IPS DF 19.7 (cell line): ENCODE results near the gene SPECC1L.
"Not testable (repeated sequence)": the region's sequence is repeated elsewhere in the genome, so short reads cannot be mapped to it uniquely, and the experiment has no call there.

Experiments used
- DNase-seq: peaks from one replicate; pipeline ENCODE4 v3.0.0-alpha.2; 2013; ENCODE audit warnings: low read depth, low spot score

The SPECC1L gene

DNA sequence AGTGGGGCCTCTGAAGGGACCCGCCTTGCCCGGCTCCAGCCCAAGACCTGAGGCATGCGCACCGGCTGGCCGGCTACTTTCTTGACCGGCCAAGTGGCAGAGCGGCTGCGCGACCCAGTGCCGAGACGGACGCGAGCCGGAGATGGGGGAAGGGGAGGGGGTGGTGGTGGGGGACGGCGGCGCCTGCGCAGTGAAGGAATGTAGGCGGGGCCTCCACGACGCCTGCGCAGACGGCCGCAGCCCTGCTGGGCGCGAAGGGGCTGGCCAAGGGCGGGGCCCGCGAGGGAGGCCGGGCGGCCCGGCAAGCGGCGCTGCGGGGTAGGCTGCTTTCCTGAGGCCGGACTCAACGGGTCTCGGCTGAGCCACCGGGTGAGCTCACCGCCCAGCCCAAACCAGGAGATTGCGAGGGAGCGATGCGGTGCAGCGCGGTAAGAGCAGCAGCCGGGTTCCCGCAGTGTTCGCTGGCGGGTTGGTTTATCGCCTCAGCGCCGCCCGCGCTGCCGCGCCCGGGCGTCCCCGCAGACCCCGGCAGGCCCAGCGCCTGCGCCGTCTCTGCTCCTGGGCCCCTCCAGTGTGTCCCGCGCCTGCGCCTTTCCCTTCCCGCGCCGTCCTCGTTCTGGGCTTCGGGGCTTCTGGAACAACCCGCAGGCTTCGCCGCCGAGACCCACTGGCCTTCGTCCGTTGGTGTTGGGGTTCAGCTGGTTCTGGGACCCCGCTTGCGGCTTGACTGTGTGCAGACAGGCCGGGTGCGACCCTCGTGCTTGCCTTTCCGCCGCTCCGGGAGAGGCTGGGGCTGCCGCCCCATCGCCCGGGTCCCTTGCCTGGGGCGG lies at the start of gene SPECC1L:
SPECC1L (plus strand) TSS at position 276 of the 830 bp plus-strand sequence. CDS start 31,401 bp downstream, outside the sequence.
- DNase-seq, result no peak

DNA sequence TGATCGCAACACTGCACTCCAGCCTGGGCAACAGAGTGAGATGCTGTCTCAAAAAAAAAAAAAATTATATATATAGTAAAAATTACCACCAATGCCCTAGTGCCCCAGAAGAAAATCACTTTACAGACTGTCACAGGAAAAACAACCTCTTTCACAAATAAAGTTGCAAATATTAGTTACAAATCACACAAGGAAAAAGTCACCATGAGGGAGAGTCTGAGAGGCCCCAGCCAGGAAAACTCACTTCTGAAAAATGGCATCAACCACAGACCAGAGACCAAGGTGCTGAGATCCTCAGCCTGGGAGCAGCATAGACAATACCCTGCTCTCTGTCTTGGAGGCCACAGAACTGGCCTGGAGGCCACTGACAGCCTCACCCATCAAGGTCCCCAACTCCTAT lies 46.2 kb upstream of the SPECC1L start:
- DNase-seq, result no peak

- DNase-seq, result no peak
Observed at GRCh38 chr22:24225044-24225601, 45.5 kb upstream of the SPECC1L start.

DNA sequence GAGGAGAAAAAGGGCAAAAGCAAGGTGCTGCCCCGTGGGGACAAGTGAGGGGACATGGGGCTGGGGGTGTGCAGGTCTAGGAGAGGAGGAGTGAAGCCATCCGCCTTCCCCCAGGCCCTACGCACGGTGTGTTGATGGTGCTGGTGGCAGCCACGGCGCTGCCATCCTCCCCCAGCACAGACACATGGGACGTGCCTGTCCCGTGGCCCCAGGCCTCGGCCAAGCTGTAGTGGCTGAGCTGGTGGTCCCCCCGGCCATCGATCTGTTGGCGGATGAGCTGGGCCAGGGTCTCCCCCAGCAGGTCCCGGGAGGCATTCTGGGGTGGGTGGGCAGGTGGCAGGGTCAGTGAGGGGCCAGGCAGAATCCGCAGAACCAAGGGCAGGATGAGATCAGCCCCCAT lies 44.7 kb upstream of the SPECC1L start:
- no peak for DNase-seq

- DNase-seq, result no peak
Observed at GRCh38 chr22:24230911-24231656, 39.5 kb upstream of the SPECC1L start.

DNA sequence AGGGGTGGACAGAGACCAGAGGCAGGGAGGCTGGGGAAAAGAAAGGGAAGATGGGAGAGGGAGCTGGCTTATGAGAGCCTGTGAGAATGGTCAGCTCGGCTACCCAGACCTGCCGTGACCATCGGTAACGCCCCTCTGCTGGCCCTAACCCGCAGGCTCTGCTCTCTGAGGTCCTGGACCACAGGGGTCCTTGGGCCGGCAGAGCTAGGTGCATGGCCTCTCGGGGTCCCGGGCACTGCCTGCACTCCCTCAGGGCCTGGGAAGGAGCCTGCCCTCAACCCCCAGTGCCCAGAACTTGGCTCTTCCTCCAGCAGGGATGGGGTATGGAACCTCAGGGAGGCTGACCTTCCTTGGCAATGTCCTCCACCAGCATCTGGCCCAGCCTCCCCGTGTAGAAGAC lies 38.9 kb upstream of the SPECC1L start:
- no peak for DNase-seq

DNA sequence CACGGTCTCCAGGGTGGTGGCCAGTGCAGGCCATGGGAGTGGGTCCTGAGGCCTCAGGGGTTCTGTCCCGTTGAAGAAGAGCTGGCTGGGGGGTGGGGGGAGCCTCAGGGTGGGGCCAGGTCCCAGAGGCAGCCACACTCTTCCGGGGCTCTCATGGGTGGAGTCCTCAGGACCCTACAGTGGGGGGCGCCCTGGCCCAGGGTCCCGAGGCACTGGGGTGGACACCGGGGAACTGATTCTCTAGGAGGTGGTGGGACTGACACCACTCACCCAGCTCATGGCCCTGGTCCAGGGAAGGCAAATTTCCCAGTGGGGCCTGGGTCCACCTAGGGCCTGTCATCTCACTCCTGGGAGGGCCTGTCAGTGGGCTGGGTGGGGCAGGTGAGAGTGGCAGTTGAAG lies 38.5 kb upstream of the SPECC1L start:
- no peak for DNase-seq

- DNase-seq, result no peak
Observed at GRCh38 chr22:24232725-24233124, 37.9 kb upstream of the SPECC1L start.

- no peak for DNase-seq
Observed at GRCh38 chr22:24233235-24233634, 37.4 kb upstream of the SPECC1L start.

DNA sequence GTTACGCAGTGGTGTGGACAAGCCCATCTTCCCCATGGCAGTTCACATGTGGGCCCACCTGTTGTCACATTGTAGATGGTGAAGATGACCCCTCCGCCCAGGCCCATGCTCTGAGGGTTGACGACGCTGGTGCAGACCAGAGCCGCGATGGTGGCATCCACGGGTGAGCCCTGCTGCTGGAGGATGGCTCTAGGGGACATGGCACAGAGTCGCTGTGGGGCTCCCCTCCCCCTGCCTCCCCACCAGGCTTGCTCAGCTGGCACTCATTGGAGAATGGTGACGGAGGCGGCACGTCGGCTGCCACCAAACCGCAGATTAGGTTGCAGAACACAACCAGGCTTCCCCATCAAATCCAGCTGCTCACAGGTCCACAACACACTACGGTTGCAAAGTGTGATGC lies 36.8 kb upstream of the SPECC1L start:
- DNase-seq, result no peak

- no peak for DNase-seq
Observed at GRCh38 chr22:24235315-24235714, 35.3 kb upstream of the SPECC1L start.

DNA sequence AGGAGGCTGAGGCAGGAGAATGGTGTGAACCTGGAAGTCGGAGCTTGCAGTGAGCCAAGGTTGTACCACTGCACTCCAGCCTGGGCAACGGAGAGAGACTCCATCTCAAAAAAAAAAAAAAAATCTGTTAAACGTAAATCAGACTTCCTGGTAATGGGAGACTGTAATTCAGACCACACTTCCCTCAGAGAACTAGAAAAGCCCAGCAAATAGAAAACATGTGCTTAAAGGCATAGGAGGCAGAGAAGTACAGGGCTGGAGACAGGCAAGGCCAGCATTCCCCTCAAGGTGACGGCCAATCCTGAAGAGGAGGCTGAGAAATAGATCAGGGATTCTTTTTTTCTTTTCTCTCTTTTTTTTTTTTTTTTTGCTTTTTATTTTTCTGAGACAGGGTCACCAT lies 34.0 kb upstream of the SPECC1L start:
- no peak for DNase-seq

GRCh38 chr22:24238101-24238694 lies 32.4 kb upstream of the SPECC1L start:
- DNase-seq, result not testable (repeated sequence)

- DNase-seq, result no peak
Observed at GRCh38 chr22:24240381-24240780, 30.2 kb upstream of the SPECC1L start.

GRCh38 chr22:24240985-24241692 lies 29.5 kb upstream of the SPECC1L start:
- DNase-seq, result not testable (repeated sequence)

- DNase-seq, result not testable (repeated sequence)
Observed at GRCh38 chr22:24243417-24243816, 27.2 kb upstream of the SPECC1L start.

DNA sequence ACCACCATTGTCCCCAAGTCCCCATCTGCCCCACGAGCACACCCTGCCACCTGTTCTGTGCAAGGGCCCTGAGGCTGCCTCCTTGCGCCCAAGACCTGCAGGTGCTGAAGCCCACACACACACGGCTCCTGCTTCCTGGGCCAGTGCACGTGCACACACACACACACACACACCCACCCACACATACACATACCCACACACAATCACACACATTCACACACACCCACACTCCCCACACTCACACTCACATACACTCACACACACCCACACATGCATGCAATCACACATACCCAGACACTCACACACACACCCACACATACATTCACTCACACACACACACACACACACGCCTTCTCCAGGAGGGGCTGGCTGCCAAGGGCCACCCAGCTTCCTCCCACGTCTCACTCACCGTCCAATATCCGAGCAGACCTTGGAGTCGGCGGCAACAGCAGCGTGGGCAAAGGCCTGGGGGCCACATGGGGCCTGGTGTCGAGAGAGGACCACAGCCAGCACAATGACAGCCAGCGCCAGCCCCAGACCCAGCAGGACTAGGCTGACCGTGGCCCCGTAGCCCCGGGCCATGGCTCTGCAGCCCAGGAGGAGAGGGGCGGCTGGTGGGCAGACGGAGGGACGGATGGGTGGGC lies 26.4 kb upstream of the SPECC1L start:
- DNase-seq, result no peak

DNA sequence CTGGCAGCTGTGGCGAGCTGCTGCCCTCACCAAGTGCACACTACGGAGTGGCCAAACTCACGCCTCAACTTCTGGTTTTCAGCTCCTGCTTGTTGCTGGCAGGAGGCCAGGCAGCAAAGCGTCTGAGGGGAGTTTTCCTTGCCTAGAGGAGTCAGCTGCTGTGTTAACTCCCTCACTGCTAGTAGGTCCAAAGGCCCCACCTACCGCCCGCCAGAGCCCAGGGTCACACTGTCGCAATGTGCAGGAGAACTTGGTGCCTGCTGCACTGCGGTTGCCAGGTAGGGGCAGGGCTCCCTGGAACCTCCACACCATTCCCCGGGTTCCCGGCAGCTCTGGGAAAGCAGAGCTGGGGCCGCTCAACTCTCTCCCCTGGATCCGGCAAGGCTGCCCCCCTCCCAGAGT lies 25.6 kb upstream of the SPECC1L start, which contains the start of gene GGT5:
GGT5 (minus strand) TSS at position 53 of the 402 bp plus-strand sequence. CDS start 357 bp downstream, outside the sequence.
- DNase-seq, result not testable (repeated sequence)

- DNase-seq, result not testable (repeated sequence)
Observed at GRCh38 chr22:24245584-24246561, 24.8 kb upstream of the SPECC1L start.
